OCI-LY7 (cell line): ENCODE data around the gene AKAP13. TPM values are rescaled to one million over a fixed set of nuclear protein-coding genes. Genes with fewer than 3 reads are reported as not detected.

Experiments
- BruUV-seq: library from RNA; stranded (reverse); fragments of 400-500 nt; replicated peaks from 2 replicates; lab custom pipeline; 2021; lab: Mats Ljungman, UMichigan
- CTCF ChIA-PET: fragments of 300-600 bp; sonication (Branson Sonifier 250); formaldehyde crosslinking; loops from one replicate; lab custom pipeline; 2022; ENCODE audit warnings: antibody characterized with exemption; ENCODE audit not compliant: unreplicated experiment; lab: Charles Lee
- POLR2A ChIA-PET: fragments of 300-600 bp; sonication (Branson Sonifier 250); formaldehyde crosslinking; loops from one replicate; lab custom pipeline; 2022; ENCODE audit warnings: antibody characterized with exemption; lab: Charles Lee
- DNase-seq: peaks from one replicate; pipeline ENCODE4 v3.0.0-alpha.2; 2015; ENCODE audit warnings: low spot score
- H2AFZ ChIP-seq: fragments of 200-600 bp; sonication (generic), shearing (Covaris generic); 2 replicates; pipeline ENCODE4 v1.6.1; 2014; ENCODE audit warnings: mild to moderate bottlenecking, antibody characterized with exemption, low read length, moderate library complexity
- H3K27ac ChIP-seq: fragments of 200-600 bp; sonication (generic); 2 replicates; pipeline ENCODE4 v1.5.1; 2014; ENCODE audit warnings: mixed run types, low read depth, mild to moderate bottlenecking, moderate library complexity, low read length, inconsistent platforms; ENCODE audit not compliant: poor library complexity, severe bottlenecking
- H3K36me3 ChIP-seq: fragments of 200-600 bp; sonication (generic); 2 replicates; pipeline ENCODE4 v1.6.1; 2014; ENCODE audit warnings: mild to moderate bottlenecking, antibody characterized with exemption, low read length, moderate library complexity, mixed read lengths; ENCODE audit not compliant: insufficient read depth
- H3K4me1 ChIP-seq: fragments of 200-600 bp; sonication (generic); 2 replicates; pipeline ENCODE4 v1.5.1; 2014; ENCODE audit warnings: mild to moderate bottlenecking, low read length; ENCODE audit not compliant: insufficient read depth, poor library complexity, severe bottlenecking
- H3K4me2 ChIP-seq: fragments of 200-600 bp; sonication (generic); 2 replicates; pipeline ENCODE4 v1.6.1; 2014; ENCODE audit warnings: mild to moderate bottlenecking, low read length
- H3K4me3 ChIP-seq: fragments of 200-600 bp; sonication (generic); 2 replicates; pipeline ENCODE4 v1.5.1; 2014; ENCODE audit warnings: mild to moderate bottlenecking, low read depth, low read length; ENCODE audit not compliant: poor library complexity, severe bottlenecking
- H3K79me2 ChIP-seq: fragments of 200-600 bp; sonication (generic); 2 replicates; pipeline ENCODE4 v1.6.1; 2016; ENCODE audit warnings: low read depth, mild to moderate bottlenecking, low read length, moderate library complexity, mixed read lengths; ENCODE audit not compliant: insufficient read depth
- H3K9me2 ChIP-seq: fragments of 200-600 bp; sonication (generic); 2 replicates; pipeline ENCODE4 v1.6.1; 2016; ENCODE audit warnings: mild to moderate bottlenecking, low read length, mixed read lengths; ENCODE audit not compliant: insufficient read depth
- H3K9me3 ChIP-seq: fragments of 200-600 bp; sonication (generic); 2 replicates; pipeline ENCODE4 v1.6.1; 2014; ENCODE audit warnings: mild to moderate bottlenecking, mixed run types, low read length, mixed read lengths
- H4K20me1 ChIP-seq: fragments of 200-600 bp; sonication (generic); 2 replicates; pipeline ENCODE4 v1.6.1; 2014; ENCODE audit warnings: mild to moderate bottlenecking, antibody characterized with exemption, low read length, moderate library complexity, mixed read lengths; ENCODE audit not compliant: insufficient read depth
- CTCF ChIP-seq: fragments of 200-600 bp; sonication (generic); conservative IDR thresholded peaks from 2 replicates; pipeline ENCODE4 v1.5.1; 2014; ENCODE audit warnings: mild to moderate bottlenecking, antibody characterized with exemption, low read length, moderate library complexity, mixed read lengths
- EZH2phosphoT487 ChIP-seq: fragments of 200-600 bp; sonication (generic); IDR thresholded peaks from 2 replicates; pipeline ENCODE4 v1.6.1; 2018; ENCODE audit warnings: low read depth, borderline replicate concordance, mild to moderate bottlenecking, mixed run types, antibody characterized with exemption, low read length, moderate library complexity, mixed read lengths
- intact Hi-C: fragments of 100-400 bp; cut with micrococcal nuclease; formaldehyde crosslinking; loops from one replicate; pipeline ENCODE4 v1.10.0; 2022; ENCODE audit not compliant: unreplicated experiment
- total RNA-seq, 2 experiments: library from RNA; depleted of rRNA in 1 of 2; stranded (reverse); fragments of >200 nt in 1 of 2; shearing (Covaris generic) in 1 of 2; gene quantifications; 2 replicates each; pipeline ENCODE4 v1.2.3, GENCODE V29; 2014 to 2022

The AKAP13 gene
- total RNA-seq, 2 experiments from 2014 or later, result 140 to 250 TPM

GRCh38 chr15:85463976-85464375 is 83.6 kb downstream of the AKAP13 start:
- TF ChIP-seq CTCF (no peak), EZH2phosphoT487 (no peak)
- Histone ChIP-seq H3K4me3 (no peak overlapping the region), H3K27ac (peak overlapping the region; percentile 31), H3K4me2 (peak overlapping the region; percentile 43; the same call in 1 of the 2 replicates), H3K79me2 (peaks cover 88% of the 10 kb centered on the region), H3K36me3 (peaks cover 15% of the 10 kb centered on the region), H4K20me1 (peaks cover 21% of the 10 kb centered on the region; the same call in 1 of the 2 replicates), H3K9me3 (peaks cover 6% of the 10 kb centered on the region; the same call in 1 of the 2 replicates), H2AFZ (no peak overlapping the region), H3K4me1 (peaks cover 78% of the 10 kb centered on the region), H3K9me2 (no peaks in the 10 kb centered on the region)
- POLR2A ChIA-PET, result interaction anchor here (0.6 to 1.4 kb wide), 4 partner anchors 12 to 49 kb away, joined by 3 to 7 read pairs (median 4); no protein-coding TSS in a partner anchor
- DNase-seq, result no peak
- intact Hi-C loops, result no loop called here
- BruUV-seq, result no TSS peak
- CTCF ChIA-PET, result no interaction called here

- H3K4me1 ChIP-seq, result peaks cover 78% of the 10 kb centered on the region
- peaks cover 15% of the 10 kb centered on the region for H3K36me3 ChIP-seq
- ChIA-PET CTCF (no interaction called here), POLR2A (interaction anchor here (0.6 to 1.4 kb wide), 4 partner anchors 11 to 50 kb away, joined by 3 to 7 read pairs (median 4); no protein-coding TSS in a partner anchor)
- H4K20me1 ChIP-seq, result peaks cover 21% of the 10 kb centered on the region; the same call in 1 of the 2 replicates
- H3K79me2 ChIP-seq, result peaks cover 90% of the 10 kb centered on the region
- H3K27ac ChIP-seq, result peak overlapping the region; percentile 31
- H3K4me2 ChIP-seq, result peak overlapping the region; percentile 43; the same call in 1 of the 2 replicates
- no peak overlapping the region for H3K4me3 ChIP-seq
- intact Hi-C loops, result no loop called here
- H2AFZ ChIP-seq, result no peak overlapping the region
- DNase-seq, result no peak
- H3K9me3 ChIP-seq, result peaks cover 6% of the 10 kb centered on the region; the same call in 1 of the 2 replicates
- TF ChIP-seq EZH2phosphoT487 (no peak), CTCF (no peak)
- no TSS peak for BruUV-seq
- H3K9me2 ChIP-seq, result no peaks in the 10 kb centered on the region
These were observed 84.1 kb downstream of the AKAP13 start for GRCh38 chr15:85464471-85464870.
